Breast epithelium (tissue), 3 donors: ENCODE results near the gene BTRC.

Experiments used
- CTCF ChIP-seq, 3 donors: fragments of 450-650 bp; IDR thresholded peaks; one replicate each; pipeline ENCODE4 v1.5.1; 2016 to 2017; ENCODE audit warnings: antibody characterized with exemption in 3 of 3, mild to moderate bottlenecking in 3 of 3, moderate library complexity in 3 of 3
- POLR2A ChIP-seq: fragments of 450-650 bp; IDR thresholded peaks from one replicate; pipeline ENCODE4 v1.6.1; 2016; ENCODE audit warnings: antibody characterized with exemption, mild to moderate bottlenecking, moderate library complexity
- POLR2AphosphoS5 ChIP-seq, 3 donors: sonication (generic); formaldehyde crosslinking; IDR thresholded peaks; one replicate each; pipeline ENCODE4 v1.6.1; 2017; ENCODE audit warnings: antibody characterized with exemption in 3 of 3

GRCh38 chr10:101402711-101403110 lies 48.7 kb downstream of the BTRC start:
- TF ChIP-seq POLR2AphosphoS5 (IDR thresholded peaks at IDR 0.05), result no peak
- no peak for TF ChIP-seq CTCF (IDR thresholded peaks at IDR 0.05)
- no peak for TF ChIP-seq POLR2A
